ENCODE measurements around the gene B4GALT3.

DNA sequence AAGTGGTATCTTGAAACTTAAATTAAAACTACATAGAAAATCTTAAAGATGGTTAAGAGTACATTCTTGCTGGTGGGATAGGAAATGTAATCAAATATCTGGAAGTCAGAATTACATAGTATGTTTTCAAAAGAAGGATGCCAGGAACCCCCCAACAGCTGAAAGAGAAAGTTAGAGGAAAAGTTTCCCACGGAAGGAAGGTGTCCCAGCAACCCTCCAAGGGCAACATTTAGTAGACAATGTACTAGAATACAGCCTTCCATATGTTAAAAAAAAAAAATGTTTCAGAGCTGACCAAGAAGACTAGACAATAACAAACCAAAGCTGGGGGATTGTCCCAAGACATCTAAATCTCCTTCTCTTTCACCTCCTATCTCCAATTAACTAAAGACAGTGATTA is 47.0 kb downstream of the B4GALT3 start:
- TF ChIP-seq POLR2A (IDR thresholded peaks at IDR 0.05) (no peak), CTCF (IDR thresholded peaks at IDR 0.05) (no peak)

All from heart left ventricle (tissue), 13 donors.